ENCODE data around the gene PCDHA1. TPM values are rescaled to one million over a fixed set of nuclear protein-coding genes. Genes with fewer than 3 reads are reported as not detected.
A peak's percentile ranks its signal among the peaks of the same experiment; 100 is the strongest.

Gene PCDHA1
- total RNA-seq, 1 donor from 2014 or later = not detected

- Mint-ChIP-seq H3K4me3 (no peak overlapping the region), H3K27me3 (no peaks in the 10 kb centered on the region), H3K36me3 (ENCODE audit: low read depth) (no peaks in the 10 kb centered on the region), H3K27ac (no peak overlapping the region), H3K4me1 (no peaks in the 10 kb centered on the region), H3K9me3 (peaks cover 26% of the 10 kb centered on the region)
- intact Hi-C loops (cut with micrococcal nuclease) = no loop called here
- DNase-seq = no peak
Measured at GRCh38 chr5:140883373-140883772, 97.4 kb downstream of the PCDHA1 start.

- Mint-ChIP-seq H3K36me3 (ENCODE audit: low read depth) (no peaks in the 10 kb centered on the region), H3K27me3 (no peaks in the 10 kb centered on the region), H3K9me3 (peaks cover 26% of the 10 kb centered on the region), H3K27ac (no peak overlapping the region), H3K4me3 (no peak overlapping the region), H3K4me1 (no peaks in the 10 kb centered on the region)
- intact Hi-C loops (cut with micrococcal nuclease) = no loop called here
- no peak for DNase-seq
Measured at GRCh38 chr5:140883927-140884697, 98.2 kb downstream of the PCDHA1 start.

- intact Hi-C loops (cut with micrococcal nuclease) = no loop called here
- DNase-seq = no peak
- H3K4me3 Mint-ChIP-seq = no peak overlapping the region
- H3K36me3 Mint-ChIP-seq (ENCODE audit: low read depth) = no peaks in the 10 kb centered on the region
- no peaks in the 10 kb centered on the region for H3K4me1 Mint-ChIP-seq
- H3K9me3 Mint-ChIP-seq = no peaks in the 10 kb centered on the region
- H3K27ac Mint-ChIP-seq = no peak overlapping the region
- H3K27me3 Mint-ChIP-seq = no peaks in the 10 kb centered on the region
Measured at GRCh38 chr5:140916325-140916724, 130.4 kb downstream of the PCDHA1 start.

GRCh38 chr5:140923601-140924000 is 137.7 kb downstream of the PCDHA1 start:
- Mint-ChIP-seq H3K27ac (no peak overlapping the region), H3K27me3 (peaks cover 16% of the 10 kb centered on the region), H3K36me3 (ENCODE audit: low read depth) (no peaks in the 10 kb centered on the region), H3K9me3 (peaks cover 3% of the 10 kb centered on the region), H3K4me1 (no peaks in the 10 kb centered on the region), H3K4me3 (no peak overlapping the region)
- DNase-seq = no peak
- intact Hi-C loops (cut with micrococcal nuclease) = no loop called here

- intact Hi-C loops (cut with micrococcal nuclease) = no loop called here
- no peak within 1 kb of the TSS for H3K4me3 Mint-ChIP-seq
- H3K36me3 Mint-ChIP-seq (ENCODE audit: low read depth) = no peaks in the 10 kb centered on the region
- DNase-seq = no peak
- H3K9me3 Mint-ChIP-seq = peaks cover 3% of the 10 kb centered on the region
- no peak within 1 kb of the TSS for H3K27ac Mint-ChIP-seq
- H3K27me3 Mint-ChIP-seq = peaks cover 17% of the 10 kb centered on the region
- no peaks in the 10 kb centered on the region for H3K4me1 Mint-ChIP-seq
Measured at GRCh38 chr5:140925806-140926442, 140.0 kb downstream of the PCDHA1 start, which contains the start of gene PCDHAC1. PCDHAC1 (plus strand) TSS chr5:140926299; CDS start chr5:140926893, 594 bp downstream.

- H3K27ac Mint-ChIP-seq = no peak overlapping the region
- H3K36me3 Mint-ChIP-seq (ENCODE audit: low read depth) = no peaks in the 10 kb centered on the region
- peaks cover 3% of the 10 kb centered on the region for H3K9me3 Mint-ChIP-seq
- H3K4me1 Mint-ChIP-seq = no peaks in the 10 kb centered on the region
- peaks cover 17% of the 10 kb centered on the region for H3K27me3 Mint-ChIP-seq
- no peak overlapping the region for H3K4me3 Mint-ChIP-seq
- intact Hi-C loops (cut with micrococcal nuclease) = no loop called here
- peak; percentile 57 for DNase-seq
Measured at GRCh38 chr5:140926443-140927227, 140.7 kb downstream of the PCDHA1 start.

GRCh38 chr5:140927228-140927573 is 141.3 kb downstream of the PCDHA1 start:
- DNase-seq = no peak
- Mint-ChIP-seq H3K36me3 (ENCODE audit: low read depth) (no peaks in the 10 kb centered on the region), H3K27ac (no peak overlapping the region), H3K4me1 (no peaks in the 10 kb centered on the region), H3K4me3 (no peak overlapping the region), H3K9me3 (peaks cover 3% of the 10 kb centered on the region), H3K27me3 (peaks cover 17% of the 10 kb centered on the region)
- intact Hi-C loops (cut with micrococcal nuclease) = no loop called here

GRCh38 chr5:140934964-140935606 is 149.1 kb downstream of the PCDHA1 start:
- Mint-ChIP-seq H3K9me3 (no peaks in the 10 kb centered on the region), H3K27me3 (no peaks in the 10 kb centered on the region), H3K4me3 (no peak overlapping the region), H3K36me3 (ENCODE audit: low read depth) (no peaks in the 10 kb centered on the region), H3K27ac (no peak overlapping the region), H3K4me1 (no peaks in the 10 kb centered on the region)
- no peak for DNase-seq
- intact Hi-C loops (cut with micrococcal nuclease) = no loop called here

- H3K36me3 Mint-ChIP-seq (ENCODE audit: low read depth) = no peaks in the 10 kb centered on the region
Measured at GRCh38 chr5:140946578-140946977, 160.6 kb downstream of the PCDHA1 start.

GRCh38 chr5:140951636-140952035 is 165.7 kb downstream of the PCDHA1 start:
- DNase-seq = no peak
- no peaks in the 10 kb centered on the region for H3K36me3 Mint-ChIP-seq (ENCODE audit: low read depth)
- no peak overlapping the region for H3K4me3 Mint-ChIP-seq

More at GRCh38 chr5:140946578-140946977, 160.6 kb downstream of the PCDHA1 start:
- peaks cover 3% of the 10 kb centered on the region for H3K9me3 Mint-ChIP-seq
- H3K4me3 Mint-ChIP-seq = no peak overlapping the region
- intact Hi-C loops (cut with micrococcal nuclease) = no loop called here
- H3K27me3 Mint-ChIP-seq = no peaks in the 10 kb centered on the region
- H3K4me1 Mint-ChIP-seq = no peaks in the 10 kb centered on the region
- DNase-seq = no peak
- H3K27ac Mint-ChIP-seq = no peak overlapping the region

GRCh38 chr5:140953234-140953633 is 167.3 kb downstream of the PCDHA1 start:
- DNase-seq = no peak
- intact Hi-C loops (cut with micrococcal nuclease) = no loop called here
- H3K27me3 Mint-ChIP-seq = no peaks in the 10 kb centered on the region
- H3K27ac Mint-ChIP-seq = no peak overlapping the region
- no peaks in the 10 kb centered on the region for H3K36me3 Mint-ChIP-seq (ENCODE audit: low read depth)
- no peaks in the 10 kb centered on the region for H3K4me1 Mint-ChIP-seq
- H3K4me3 Mint-ChIP-seq = no peak overlapping the region
- no peaks in the 10 kb centered on the region for H3K9me3 Mint-ChIP-seq

More at GRCh38 chr5:140951636-140952035, 165.7 kb downstream of the PCDHA1 start:
- intact Hi-C loops (cut with micrococcal nuclease) = no loop called here
- H3K27ac Mint-ChIP-seq = no peak overlapping the region
- H3K27me3 Mint-ChIP-seq = no peaks in the 10 kb centered on the region
- H3K4me1 Mint-ChIP-seq = no peaks in the 10 kb centered on the region
- H3K9me3 Mint-ChIP-seq = peaks cover under 1% of the 10 kb centered on the region

- no peaks in the 10 kb centered on the region for H3K36me3 Mint-ChIP-seq (ENCODE audit: low read depth)
- H3K4me1 Mint-ChIP-seq = no peaks in the 10 kb centered on the region
- H3K4me3 Mint-ChIP-seq = no peak overlapping the region
- intact Hi-C loops (cut with micrococcal nuclease) = no loop called here
- H3K27ac Mint-ChIP-seq = no peak overlapping the region
- H3K27me3 Mint-ChIP-seq = peaks cover 12% of the 10 kb centered on the region
- no peaks in the 10 kb centered on the region for H3K9me3 Mint-ChIP-seq
- DNase-seq = no peak
Measured at GRCh38 chr5:140962190-140962589, 176.2 kb downstream of the PCDHA1 start.

- Mint-ChIP-seq H3K27me3 (peaks cover 15% of the 10 kb centered on the region), H3K27ac (no peak overlapping the region), H3K36me3 (ENCODE audit: low read depth) (no peaks in the 10 kb centered on the region), H3K9me3 (peaks cover 3% of the 10 kb centered on the region), H3K4me1 (no peaks in the 10 kb centered on the region), H3K4me3 (no peak overlapping the region)
- intact Hi-C loops (cut with micrococcal nuclease) = no loop called here
- DNase-seq = no peak
Measured at GRCh38 chr5:140964356-140964755, 178.4 kb downstream of the PCDHA1 start.

All from activated CD4-positive, alpha-beta T cell treated with anti-CD3 and anti-CD28 coated beads, Interleukin-2, amount 10 ng/mL, durations not matched to agents 24 days and 14 days (primary cell).